Neural cell (in vitro differentiated cells): ENCODE measurements around the gene LUM.

Source experiments
- CTCF ChIP-seq: fragments of 450-650 bp; IDR thresholded peaks from 2 replicates; pipeline ENCODE4 v1.5.1; 2014; ENCODE audit warnings: antibody characterized with exemption, mild to moderate bottlenecking, moderate library complexity; ENCODE audit not compliant: poor library complexity, severe bottlenecking
- EP300 ChIP-seq: fragments of 450-650 bp; conservative IDR thresholded peaks from 2 replicates; pipeline ENCODE4 v1.6.1; 2014; ENCODE audit warnings: antibody characterized with exemption, mild to moderate bottlenecking, moderate library complexity; ENCODE audit not compliant: poor library complexity, severe bottlenecking
- MXI1 ChIP-seq: fragments of 450-650 bp; conservative IDR thresholded peaks from 2 replicates; pipeline ENCODE4 v1.6.1; 2014; ENCODE audit warnings: antibody characterized with exemption, mild to moderate bottlenecking; ENCODE audit not compliant: poor library complexity, severe bottlenecking
- TF ChIP-seq, protein P1 (sequence below): IDR thresholded peaks from 2 replicates; pipeline ENCODE4 v1.6.1; 2012; ENCODE audit warnings: borderline replicate concordance

DNA sequence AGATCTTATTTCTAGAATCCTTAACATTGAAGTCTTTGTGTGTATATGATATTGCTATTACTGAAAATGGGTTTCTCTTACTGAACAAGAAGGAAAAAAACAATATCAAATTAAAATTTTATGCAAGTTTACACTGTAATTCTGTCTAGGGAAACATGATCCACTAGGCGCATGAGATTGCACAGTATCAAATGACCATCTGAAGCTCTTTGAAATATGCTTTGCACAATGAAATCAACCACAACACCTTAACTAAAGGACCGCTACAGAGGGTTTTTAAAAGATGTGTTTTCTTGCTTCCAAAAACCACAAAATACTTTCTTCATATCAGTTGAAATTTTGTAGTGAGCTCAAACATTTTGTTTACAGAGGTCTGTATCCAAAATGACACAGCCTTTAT lies 38.4 kb downstream of the LUM start:
- TF ChIP-seq CTCF, result no peak
- TF ChIP-seq EP300, result no peak
- no peak for TF ChIP-seq MXI1
- TF ChIP-seq, protein P1, sequence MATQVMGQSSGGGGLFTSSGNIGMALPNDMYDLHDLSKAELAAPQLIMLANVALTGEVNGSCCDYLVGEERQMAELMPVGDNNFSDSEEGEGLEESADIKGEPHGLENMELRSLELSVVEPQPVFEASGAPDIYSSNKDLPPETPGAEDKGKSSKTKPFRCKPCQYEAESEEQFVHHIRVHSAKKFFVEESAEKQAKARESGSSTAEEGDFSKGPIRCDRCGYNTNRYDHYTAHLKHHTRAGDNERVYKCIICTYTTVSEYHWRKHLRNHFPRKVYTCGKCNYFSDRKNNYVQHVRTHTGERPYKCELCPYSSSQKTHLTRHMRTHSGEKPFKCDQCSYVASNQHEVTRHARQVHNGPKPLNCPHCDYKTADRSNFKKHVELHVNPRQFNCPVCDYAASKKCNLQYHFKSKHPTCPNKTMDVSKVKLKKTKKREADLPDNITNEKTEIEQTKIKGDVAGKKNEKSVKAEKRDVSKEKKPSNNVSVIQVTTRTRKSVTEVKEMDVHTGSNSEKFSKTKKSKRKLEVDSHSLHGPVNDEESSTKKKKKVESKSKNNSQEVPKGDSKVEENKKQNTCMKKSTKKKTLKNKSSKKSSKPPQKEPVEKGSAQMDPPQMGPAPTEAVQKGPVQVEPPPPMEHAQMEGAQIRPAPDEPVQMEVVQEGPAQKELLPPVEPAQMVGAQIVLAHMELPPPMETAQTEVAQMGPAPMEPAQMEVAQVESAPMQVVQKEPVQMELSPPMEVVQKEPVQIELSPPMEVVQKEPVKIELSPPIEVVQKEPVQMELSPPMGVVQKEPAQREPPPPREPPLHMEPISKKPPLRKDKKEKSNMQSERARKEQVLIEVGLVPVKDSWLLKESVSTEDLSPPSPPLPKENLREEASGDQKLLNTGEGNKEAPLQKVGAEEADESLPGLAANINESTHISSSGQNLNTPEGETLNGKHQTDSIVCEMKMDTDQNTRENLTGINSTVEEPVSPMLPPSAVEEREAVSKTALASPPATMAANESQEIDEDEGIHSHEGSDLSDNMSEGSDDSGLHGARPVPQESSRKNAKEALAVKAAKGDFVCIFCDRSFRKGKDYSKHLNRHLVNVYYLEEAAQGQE, result no peak
